Stimulated activated CD4-positive, alpha-beta T cell treated with anti-CD3 and anti-CD28 coated beads, Interleukin-15, amount 100 ng/mL, for 24 hours (primary cell): Measurements from ENCODE around the gene HOXC9.
A peak's percentile ranks its signal among the peaks of the same experiment; 100 is the strongest.

Experiments
- DNase-seq: peaks from one replicate; pipeline ENCODE4 v3.0.0-alpha.2; 2020

Gene HOXC9

DNA sequence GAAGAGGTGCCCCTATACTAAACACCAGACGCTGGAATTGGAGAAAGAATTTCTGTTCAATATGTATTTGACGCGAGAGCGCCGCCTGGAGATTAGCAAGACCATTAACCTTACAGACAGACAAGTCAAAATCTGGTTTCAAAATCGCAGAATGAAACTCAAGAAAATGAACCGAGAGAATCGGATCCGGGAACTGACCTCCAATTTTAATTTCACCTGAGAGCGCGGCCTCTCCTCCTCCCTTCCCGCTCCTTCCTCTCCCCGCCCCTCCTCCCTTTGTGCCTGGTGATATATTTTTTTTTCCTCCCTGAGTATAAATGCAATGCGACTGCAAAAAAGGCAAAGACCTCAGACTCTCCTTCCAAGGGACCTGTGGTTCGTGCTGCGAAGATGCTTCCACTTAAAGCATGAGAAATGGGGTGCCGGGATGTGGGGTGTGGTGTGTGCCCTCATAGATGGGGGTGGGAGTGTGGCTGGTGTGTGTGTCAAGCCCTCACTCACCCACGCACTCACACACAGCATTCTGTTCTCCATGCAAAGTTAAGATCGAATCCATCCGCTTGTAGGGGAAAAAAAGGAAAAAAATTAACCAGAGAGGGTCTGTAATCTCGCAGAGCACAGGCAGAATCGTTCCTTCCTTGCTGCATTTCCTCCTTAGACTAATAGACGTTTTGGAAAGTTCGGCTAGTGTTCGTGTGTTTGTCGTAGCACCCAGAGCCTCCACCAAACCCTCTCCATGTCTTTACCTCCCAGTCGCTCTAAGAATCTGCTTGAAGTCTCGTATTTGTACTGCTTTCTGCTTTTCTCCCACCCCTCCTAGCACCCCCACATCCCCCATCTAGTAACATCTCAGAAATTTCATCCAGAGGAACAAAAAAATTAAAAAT is 10.5 kb upstream of the HOXC9 start:
- DNase-seq = peak; percentile 53

DNA sequence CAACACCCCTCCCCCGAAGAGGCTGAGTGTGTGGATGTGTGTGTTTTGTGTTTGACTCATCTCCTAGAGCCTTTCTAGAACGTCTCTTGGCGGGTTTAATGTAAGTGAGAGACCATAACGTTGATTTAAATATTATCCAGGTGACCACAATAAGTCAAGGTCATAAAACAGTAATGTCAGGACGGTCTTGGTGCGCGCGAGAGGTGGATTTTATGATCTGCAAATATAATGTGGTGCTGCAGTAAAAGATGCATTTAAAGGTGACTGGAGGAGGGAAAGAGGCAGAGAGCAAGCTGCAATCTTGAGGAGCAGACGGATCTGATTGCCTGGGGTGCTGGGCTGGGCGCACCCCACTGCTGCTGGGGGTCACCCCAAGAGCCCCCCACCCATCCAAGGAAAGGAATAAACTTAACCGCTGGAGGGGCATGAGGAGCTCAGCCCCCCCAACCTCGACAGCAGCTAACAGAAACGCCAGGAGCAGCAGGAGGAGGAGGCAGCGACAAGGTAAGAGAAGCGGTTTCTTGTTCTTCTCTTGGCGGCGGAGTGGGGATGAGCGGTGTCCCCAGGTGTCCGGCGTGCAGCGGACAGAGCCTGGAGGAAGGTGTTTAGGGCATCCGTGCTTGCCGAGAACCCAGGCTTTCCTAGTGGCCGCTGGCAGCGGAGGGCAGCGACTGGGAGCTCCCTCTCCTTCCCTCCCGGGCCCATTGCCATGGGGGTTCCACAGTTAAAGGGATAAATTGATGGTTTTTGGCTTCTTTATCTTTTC is 9.5 kb upstream of the HOXC9 start:
- DNase-seq = no peak

DNA sequence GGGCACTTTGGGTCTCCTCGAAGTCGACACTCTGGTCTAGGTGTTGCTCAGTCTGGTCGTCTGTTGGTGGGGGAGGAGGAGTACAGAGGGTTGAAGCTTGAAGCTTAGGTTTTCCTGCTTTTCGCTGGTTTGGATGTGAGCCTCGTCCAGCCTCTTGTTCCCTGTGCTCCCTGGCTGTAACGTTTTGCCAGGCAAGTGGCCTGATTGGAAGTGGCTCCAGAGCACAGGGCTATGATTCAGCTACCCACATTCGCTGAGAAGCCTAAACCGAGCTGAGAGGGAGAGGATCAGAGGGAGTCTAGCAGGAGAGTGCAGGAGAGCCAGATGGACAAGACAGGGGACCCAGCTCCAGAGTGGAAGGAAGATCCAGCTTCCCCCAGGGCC is 8.9 kb upstream of the HOXC9 start:
- DNase-seq = no peak

DNA sequence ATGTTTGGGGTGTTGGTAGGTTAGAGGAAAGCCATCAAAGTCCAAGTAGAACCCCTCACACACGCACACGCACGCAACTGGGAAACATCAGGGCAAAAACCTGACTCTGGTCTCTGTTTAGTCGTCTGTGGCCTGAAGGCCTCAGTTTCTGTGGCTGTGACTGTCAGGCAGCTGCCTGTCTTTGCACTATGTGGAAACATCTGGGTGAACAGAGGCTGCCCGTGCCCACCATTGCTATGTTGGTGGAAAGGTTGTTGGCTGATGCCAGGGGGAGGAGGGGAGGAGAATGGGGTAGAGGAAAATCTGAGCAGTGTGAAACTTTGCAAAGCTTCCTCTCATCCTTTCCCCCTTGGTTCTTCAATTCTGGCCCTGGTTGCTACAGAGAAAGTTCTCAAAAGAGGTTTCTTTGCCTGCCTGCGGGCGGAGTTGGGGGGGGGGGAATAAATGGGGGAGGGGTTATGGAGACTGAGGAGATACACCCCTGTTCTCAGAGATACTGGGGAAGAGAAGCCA is 7.5 kb upstream of the HOXC9 start:
- DNase-seq = no peak

- no peak for DNase-seq
Measured at GRCh38 chr12:53993162-53994008, 6.6 kb upstream of the HOXC9 start.

GRCh38 chr12:53994009-53994263 is 6.0 kb upstream of the HOXC9 start:
- no peak for DNase-seq

GRCh38 chr12:53994264-53995001 is 5.5 kb upstream of the HOXC9 start:
- no peak for DNase-seq

- DNase-seq = peak; percentile 45
Measured at GRCh38 chr12:53995002-53995377, 5.0 kb upstream of the HOXC9 start.

- DNase-seq = no peak
Measured at GRCh38 chr12:53995378-53996239, 4.4 kb upstream of the HOXC9 start.

GRCh38 chr12:53996240-53997203 is 3.4 kb upstream of the HOXC9 start:
- DNase-seq = no peak

DNA sequence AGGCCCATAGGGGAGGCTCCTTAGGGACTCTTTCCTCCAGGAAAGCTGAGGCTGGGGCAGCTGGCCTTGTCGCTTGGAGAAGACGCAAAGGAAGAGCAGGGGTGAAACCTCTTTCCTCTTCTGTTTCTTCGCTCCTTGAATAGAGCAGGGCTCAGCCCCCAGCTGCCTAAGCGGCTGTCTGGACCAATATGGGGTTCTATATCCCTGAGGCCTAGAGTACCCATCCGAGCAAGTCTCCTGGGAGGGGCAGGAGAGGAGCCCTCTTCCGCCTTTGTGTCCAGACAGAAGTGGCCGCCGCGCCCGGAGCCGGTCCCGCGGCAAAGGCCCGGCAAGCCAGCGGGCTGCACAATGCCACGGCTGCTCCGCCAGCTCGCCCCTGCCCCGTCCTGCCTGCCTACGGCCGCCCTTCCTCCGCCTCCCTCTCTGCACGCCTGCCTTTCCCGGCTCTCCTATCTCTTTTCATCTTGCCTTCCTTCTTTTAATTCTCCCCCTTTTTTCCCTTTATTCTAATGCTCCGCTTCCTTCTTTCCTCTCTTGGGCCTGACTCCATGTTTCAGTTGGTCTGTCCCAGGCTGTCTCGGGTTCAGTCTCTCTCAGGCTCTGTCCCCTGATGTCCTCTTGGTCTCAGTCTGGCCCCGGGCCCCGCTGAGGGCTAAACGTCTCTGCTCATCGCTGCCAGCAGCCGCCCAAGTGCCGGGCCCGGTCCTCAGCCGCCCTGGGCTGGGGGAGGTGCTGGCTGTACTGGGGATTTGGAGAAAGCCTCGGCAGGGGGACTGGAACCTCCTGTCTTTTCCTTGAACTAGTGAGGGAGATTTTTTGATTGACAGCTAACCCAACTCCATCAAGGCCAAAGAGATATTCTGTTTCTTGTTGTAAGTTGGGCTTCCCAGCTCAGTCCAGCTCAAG is 2.5 kb upstream of the HOXC9 start:
- DNase-seq = no peak

DNA sequence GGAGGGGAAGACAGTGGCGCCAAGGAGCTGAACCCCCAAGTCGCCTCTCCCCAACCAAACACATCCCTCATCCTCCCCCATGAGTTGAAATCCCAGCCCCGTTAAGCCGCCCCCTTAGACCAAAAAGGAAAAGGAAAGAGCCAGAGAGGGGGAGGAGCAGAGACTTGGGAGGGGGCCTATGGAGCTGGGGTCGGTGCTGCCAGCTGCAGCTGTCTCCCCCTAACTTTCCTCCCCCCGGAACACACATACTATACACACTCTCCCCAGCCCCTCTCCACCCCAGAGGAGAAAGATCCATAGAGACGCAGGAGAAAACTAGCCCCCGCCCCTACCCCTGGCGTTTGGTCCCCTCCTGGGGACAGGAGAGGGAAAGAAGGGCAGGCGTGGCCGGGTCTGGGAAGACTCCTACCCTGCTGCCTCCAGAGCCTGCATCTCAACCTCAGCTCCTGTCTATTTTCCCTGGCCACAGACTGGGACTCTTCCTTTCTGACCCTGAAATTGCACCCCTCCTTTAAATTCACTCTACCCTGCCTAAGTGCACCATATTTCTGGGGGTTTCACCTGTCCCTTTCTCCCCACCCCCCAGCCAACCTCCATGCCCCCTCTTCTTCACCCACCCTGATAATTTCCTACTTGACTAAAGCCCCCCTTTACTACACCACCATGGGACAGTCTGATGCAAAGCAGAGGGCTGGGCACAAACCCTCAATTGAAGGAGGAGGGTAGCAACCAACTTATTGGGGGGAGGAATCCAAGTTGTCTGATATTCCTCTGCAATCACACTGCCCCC is 1.7 kb upstream of the HOXC9 start:
- DNase-seq = no peak

GRCh38 chr12:53998900-53999236 is 1.1 kb upstream of the HOXC9 start:
- DNase-seq = no peak

- peak; percentile 57 for DNase-seq
Measured at GRCh38 chr12:53999559-54000115, 324 bp upstream of the HOXC9 start.

GRCh38 chr12:54001283-54002187 is 1.6 kb downstream of the HOXC9 start:
- no peak for DNase-seq

DNA sequence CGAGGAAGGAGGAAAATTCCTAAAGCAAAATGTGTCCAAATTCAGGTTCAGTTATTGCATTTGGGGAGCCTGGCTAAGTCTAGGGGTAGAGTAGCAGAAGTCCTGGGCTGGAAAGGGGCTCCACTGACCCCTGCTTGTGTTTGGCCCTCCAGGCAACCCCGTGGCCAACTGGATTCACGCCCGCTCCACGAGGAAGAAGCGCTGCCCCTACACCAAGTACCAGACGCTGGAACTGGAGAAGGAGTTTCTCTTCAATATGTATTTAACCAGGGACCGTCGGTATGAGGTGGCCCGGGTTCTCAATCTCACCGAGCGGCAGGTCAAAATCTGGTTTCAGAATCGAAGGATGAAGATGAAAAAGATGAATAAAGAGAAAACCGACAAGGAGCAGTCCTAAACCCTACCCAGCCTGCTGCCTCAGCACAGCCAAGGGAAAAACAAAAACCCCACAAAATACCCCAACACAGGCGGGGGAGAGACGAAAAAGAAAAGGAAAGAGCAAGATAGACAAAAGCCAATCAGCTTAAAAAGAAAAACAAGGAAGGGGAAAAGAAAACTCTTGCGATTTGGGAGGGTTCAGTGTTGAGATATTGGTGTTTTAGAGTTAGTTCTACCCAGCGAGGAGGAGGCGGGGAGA is 2.4 kb downstream of the HOXC9 start:
- no peak for DNase-seq
